IPS-18a (cell line): Measurements from ENCODE around the gene BMP8A.
"Not testable (repeated sequence)": the region's sequence is repeated elsewhere in the genome, so short reads cannot be mapped to it uniquely, and the experiment has no call there.

Experiments used
- H3K27ac ChIP-seq: one replicate; pipeline ENCODE4 v1.5.1; 2013; ENCODE audit warnings: low read length
- H3K27me3 ChIP-seq: one replicate; pipeline ENCODE4 v1.6.1; 2013; ENCODE audit warnings: mild to moderate bottlenecking, low read length; ENCODE audit not compliant: control insufficient read depth, insufficient read depth
- H3K36me3 ChIP-seq: one replicate; pipeline ENCODE4 v1.6.1; 2013; ENCODE audit warnings: low read depth, low read length; ENCODE audit not compliant: control insufficient read depth
- H3K4me1 ChIP-seq: one replicate; pipeline ENCODE4 v1.6.1; 2013; ENCODE audit warnings: low read depth, low read length; ENCODE audit not compliant: control insufficient read depth
- H3K4me3 ChIP-seq: one replicate; pipeline ENCODE4 v1.5.1; 2013; ENCODE audit warnings: low read length
- H3K9ac ChIP-seq: one replicate; pipeline ENCODE4 v1.6.1; 2013; ENCODE audit warnings: mild to moderate bottlenecking, low read length, moderate library complexity
- H3K9me3 ChIP-seq: one replicate; pipeline ENCODE4 v1.6.1; 2013; ENCODE audit warnings: low read depth, low read length; ENCODE audit not compliant: control insufficient read depth

The BMP8A gene

GRCh38 chr1:39509360-39510009 lies 18.0 kb downstream of the BMP8A start:
- peaks cover 3% of the 10 kb centered on the region for H3K4me1 ChIP-seq
- H3K9ac ChIP-seq = no peak overlapping the region

GRCh38 chr1:39510570-39511186 lies 19.2 kb downstream of the BMP8A start:
- not testable (repeated sequence) for H3K4me1 ChIP-seq, H3K27ac ChIP-seq

More at GRCh38 chr1:39509360-39510009, 18.0 kb downstream of the BMP8A start:
- H3K36me3 ChIP-seq = no peaks in the 10 kb centered on the region
- no peak overlapping the region for H3K27ac ChIP-seq
- peaks cover 17% of the 10 kb centered on the region for H3K27me3 ChIP-seq
- H3K9me3 ChIP-seq = no peaks in the 10 kb centered on the region
- no peak overlapping the region for H3K4me3 ChIP-seq

GRCh38 chr1:39511477-39511876 lies 20.0 kb downstream of the BMP8A start:
- not testable (repeated sequence) for H3K9me3 ChIP-seq, H3K36me3 ChIP-seq, H3K27ac ChIP-seq

More at GRCh38 chr1:39510570-39511186, 19.2 kb downstream of the BMP8A start:
- not testable (repeated sequence) for H3K4me3 ChIP-seq, H3K9me3 ChIP-seq, H3K9ac ChIP-seq, H3K36me3 ChIP-seq
- H3K27me3 ChIP-seq = peaks cover 26% of the 10 kb centered on the region

GRCh38 chr1:39512234-39512847 lies 20.9 kb downstream of the BMP8A start:
- H3K4me1 ChIP-seq, H3K36me3 ChIP-seq, H3K4me3 ChIP-seq, H3K9me3 ChIP-seq, H3K9ac ChIP-seq, H3K27ac ChIP-seq: not testable (repeated sequence)
- H3K27me3 ChIP-seq = peaks cover 29% of the 10 kb centered on the region

More at GRCh38 chr1:39511477-39511876, 20.0 kb downstream of the BMP8A start:
- H3K9ac ChIP-seq, H3K4me1 ChIP-seq, H3K4me3 ChIP-seq: not testable (repeated sequence)
- peaks cover 27% of the 10 kb centered on the region for H3K27me3 ChIP-seq

GRCh38 chr1:39514710-39515124 lies 23.3 kb downstream of the BMP8A start:
- H3K4me1 ChIP-seq, H3K9ac ChIP-seq, H3K36me3 ChIP-seq, H3K9me3 ChIP-seq, H3K27ac ChIP-seq, H3K4me3 ChIP-seq: not testable (repeated sequence)
- H3K27me3 ChIP-seq = peaks cover 24% of the 10 kb centered on the region

- not testable (repeated sequence) for H3K36me3 ChIP-seq, H3K4me3 ChIP-seq, H3K9ac ChIP-seq, H3K27ac ChIP-seq, H3K4me1 ChIP-seq, H3K9me3 ChIP-seq
- peaks cover 24% of the 10 kb centered on the region for H3K27me3 ChIP-seq
Observed at GRCh38 chr1:39515131-39516086, 24.0 kb downstream of the BMP8A start.

GRCh38 chr1:39516841-39517240 lies 25.4 kb downstream of the BMP8A start:
- H3K36me3 ChIP-seq, H3K27ac ChIP-seq, H3K9me3 ChIP-seq, H3K4me1 ChIP-seq, H3K9ac ChIP-seq, H3K4me3 ChIP-seq: not testable (repeated sequence)
- H3K27me3 ChIP-seq = peaks cover 24% of the 10 kb centered on the region

- peaks cover 24% of the 10 kb centered on the region for H3K27me3 ChIP-seq
- not testable (repeated sequence) for H3K9me3 ChIP-seq, H3K4me1 ChIP-seq, H3K36me3 ChIP-seq, H3K9ac ChIP-seq, H3K4me3 ChIP-seq, H3K27ac ChIP-seq
Observed at GRCh38 chr1:39517936-39518335, 26.5 kb downstream of the BMP8A start.

- not testable (repeated sequence) for H3K27ac ChIP-seq, H3K9me3 ChIP-seq
Observed at GRCh38 chr1:39519376-39519775, 27.9 kb downstream of the BMP8A start.

GRCh38 chr1:39522221-39522620 lies 30.8 kb downstream of the BMP8A start:
- not testable (repeated sequence) for H3K27ac ChIP-seq, H3K36me3 ChIP-seq, H3K4me1 ChIP-seq, H3K9ac ChIP-seq, H3K9me3 ChIP-seq, H3K4me3 ChIP-seq, H3K27me3 ChIP-seq

More at GRCh38 chr1:39519376-39519775, 27.9 kb downstream of the BMP8A start:
- not testable (repeated sequence) for H3K4me3 ChIP-seq, H3K4me1 ChIP-seq, H3K36me3 ChIP-seq, H3K9ac ChIP-seq
- H3K27me3 ChIP-seq = peaks cover 15% of the 10 kb centered on the region
